ENCODE measurements around the gene PPP2R5D.

DNA sequence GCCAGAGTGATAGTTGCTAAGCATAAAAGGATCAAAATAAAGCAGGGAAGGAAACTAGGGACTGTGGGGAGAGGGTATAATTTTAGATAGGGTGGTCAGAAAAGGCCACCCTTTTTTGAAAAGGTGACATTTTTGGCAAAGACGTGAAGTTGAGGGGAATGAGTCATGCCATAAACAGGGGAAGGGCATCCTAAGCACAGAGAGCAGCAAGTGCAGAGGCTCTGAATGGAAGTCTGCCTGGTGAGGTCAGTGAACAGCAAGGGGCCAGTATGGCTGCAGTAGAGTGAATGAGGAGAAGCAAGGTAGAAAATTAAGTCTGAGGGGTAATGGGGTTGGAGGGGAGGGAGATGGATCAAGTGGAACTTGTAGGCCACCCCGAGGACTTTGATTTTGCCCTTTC lies 77.5 kb downstream of the PPP2R5D start:
- TF ChIP-seq, protein P1, sequence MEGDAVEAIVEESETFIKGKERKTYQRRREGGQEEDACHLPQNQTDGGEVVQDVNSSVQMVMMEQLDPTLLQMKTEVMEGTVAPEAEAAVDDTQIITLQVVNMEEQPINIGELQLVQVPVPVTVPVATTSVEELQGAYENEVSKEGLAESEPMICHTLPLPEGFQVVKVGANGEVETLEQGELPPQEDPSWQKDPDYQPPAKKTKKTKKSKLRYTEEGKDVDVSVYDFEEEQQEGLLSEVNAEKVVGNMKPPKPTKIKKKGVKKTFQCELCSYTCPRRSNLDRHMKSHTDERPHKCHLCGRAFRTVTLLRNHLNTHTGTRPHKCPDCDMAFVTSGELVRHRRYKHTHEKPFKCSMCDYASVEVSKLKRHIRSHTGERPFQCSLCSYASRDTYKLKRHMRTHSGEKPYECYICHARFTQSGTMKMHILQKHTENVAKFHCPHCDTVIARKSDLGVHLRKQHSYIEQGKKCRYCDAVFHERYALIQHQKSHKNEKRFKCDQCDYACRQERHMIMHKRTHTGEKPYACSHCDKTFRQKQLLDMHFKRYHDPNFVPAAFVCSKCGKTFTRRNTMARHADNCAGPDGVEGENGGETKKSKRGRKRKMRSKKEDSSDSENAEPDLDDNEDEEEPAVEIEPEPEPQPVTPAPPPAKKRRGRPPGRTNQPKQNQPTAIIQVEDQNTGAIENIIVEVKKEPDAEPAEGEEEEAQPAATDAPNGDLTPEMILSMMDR (conservative IDR thresholded peaks at IDR 0.05; ENCODE audit: low read depth, low read length), result 0 out of 2 replicates have a peak, but pooled peaks have one; percentile 1
- TF ChIP-seq MAZ (IDR thresholded peaks at IDR 0.05; ENCODE audit: borderline replicate concordance, low read depth, low read length) (no peak), RFX5 (IDR thresholded peaks at IDR 0.05; ENCODE audit: low read depth, low read length) (no peak), POLR2A (IDR thresholded peaks at IDR 0.05; ENCODE audit: low read depth, low read length) (no peak), CHD1 (IDR thresholded peaks at IDR 0.05; ENCODE audit: low read depth, low read length) (no peak), SMC3 (IDR thresholded peaks at IDR 0.05; ENCODE audit: low read depth, low read length) (no peak), BHLHE40 (IDR thresholded peaks at IDR 0.05; ENCODE audit: low read depth, low read length) (no peak), CEBPB (IDR thresholded peaks at IDR 0.05; ENCODE audit: low read depth, low read length) (no peak), MAFK (IDR thresholded peaks at IDR 0.05; ENCODE audit: low read depth, low read length) (no peak)

Data from IMR-90 (cell line).